GM19099 (cell line): ENCODE measurements around the gene MMP7.

Experiments
- POLR2A ChIP-seq: IDR thresholded peaks from 3 replicates; pipeline ENCODE4 v1.6.1; 2011; ENCODE audit warnings: low read depth; ENCODE audit not compliant: insufficient read length; ENCODE audit errors: extremely low read depth

The MMP7 gene, protein sequence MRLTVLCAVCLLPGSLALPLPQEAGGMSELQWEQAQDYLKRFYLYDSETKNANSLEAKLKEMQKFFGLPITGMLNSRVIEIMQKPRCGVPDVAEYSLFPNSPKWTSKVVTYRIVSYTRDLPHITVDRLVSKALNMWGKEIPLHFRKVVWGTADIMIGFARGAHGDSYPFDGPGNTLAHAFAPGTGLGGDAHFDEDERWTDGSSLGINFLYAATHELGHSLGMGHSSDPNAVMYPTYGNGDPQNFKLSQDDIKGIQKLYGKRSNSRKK

DNA sequence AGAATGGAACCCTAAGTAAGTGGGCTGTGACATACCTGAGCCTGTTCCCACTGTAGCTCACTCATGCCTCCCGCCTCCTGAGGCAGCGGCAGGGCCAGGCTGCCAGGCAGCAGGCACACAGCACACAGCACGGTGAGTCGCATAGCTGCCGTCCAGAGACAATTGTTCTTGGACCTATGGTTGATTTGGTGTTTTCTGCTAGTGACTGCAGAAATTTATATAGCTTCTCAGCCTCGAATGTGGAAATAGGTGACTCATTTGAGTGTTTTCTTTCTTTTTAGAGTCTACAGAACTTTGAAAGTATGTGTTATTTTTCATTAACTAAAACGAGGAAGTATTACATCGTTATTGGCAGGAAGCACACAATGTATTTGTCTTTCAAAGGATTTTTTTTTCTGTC lies at the start of gene MMP7:
MMP7 (minus strand) TSS at position 190 of the 400 bp plus-strand sequence; CDS start at position 143, 47 bp downstream.
- TF ChIP-seq POLR2A, result no peak

DNA sequence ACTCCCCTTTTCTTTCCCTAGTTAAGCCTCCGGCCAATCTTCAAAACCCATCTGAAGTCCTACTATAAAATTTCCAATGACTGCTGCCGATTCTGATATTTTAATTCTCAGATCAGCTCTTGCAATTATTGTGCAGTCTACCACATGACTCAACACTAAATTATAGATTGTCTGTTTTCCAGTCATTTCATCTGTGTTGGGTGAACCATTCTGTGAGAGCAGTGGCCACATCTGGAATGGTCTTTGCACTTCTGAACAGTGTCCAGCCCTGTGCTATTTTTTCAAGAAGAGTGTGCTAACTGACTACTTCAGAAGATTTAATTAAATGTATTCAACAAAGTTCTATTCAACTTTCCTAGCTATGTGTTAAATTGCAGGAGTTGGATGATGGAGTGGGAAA lies 47.2 kb upstream of the MMP7 start:
- TF ChIP-seq POLR2A, result no peak

GRCh38 chr11:102577182-102577581 lies 46.6 kb upstream of the MMP7 start:
- TF ChIP-seq POLR2A, result no peak

DNA sequence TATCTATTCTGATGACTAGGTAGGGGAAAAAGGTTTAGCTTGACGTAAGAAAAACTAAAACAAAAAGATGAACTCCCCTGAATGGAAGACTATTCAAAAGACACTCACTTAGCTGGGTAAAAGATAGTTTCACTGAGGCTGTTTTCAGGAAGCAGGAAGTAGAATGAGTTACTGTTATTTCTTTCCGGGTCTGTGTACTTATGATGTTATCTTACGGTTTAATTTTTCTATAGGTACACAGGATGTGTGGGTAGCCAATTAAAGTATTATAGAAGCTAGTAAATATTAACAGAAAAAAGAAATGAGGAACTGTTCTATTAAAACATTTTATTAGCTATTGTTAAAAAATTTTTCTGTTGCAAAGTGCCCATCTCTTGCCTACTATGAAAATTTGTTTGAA lies 45.8 kb upstream of the MMP7 start:
- no peak for TF ChIP-seq POLR2A

DNA sequence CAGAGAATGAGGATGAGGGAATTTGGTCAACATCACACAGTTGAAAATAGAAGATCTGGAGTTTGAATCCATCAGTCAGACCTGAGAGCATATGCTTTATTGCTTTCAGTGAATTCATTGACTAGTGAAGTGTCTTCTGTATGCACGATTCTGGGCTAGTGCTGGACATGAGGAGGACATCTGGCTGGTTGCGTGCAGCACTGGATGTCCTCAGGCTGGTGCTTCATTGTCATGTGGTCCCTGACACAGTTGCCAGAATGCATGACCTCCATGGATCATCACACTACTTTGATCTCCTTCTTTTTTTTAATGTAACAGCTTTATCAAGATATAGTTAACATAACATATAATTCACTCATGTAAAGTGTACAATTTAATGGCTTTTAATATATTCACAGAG lies 44.5 kb upstream of the MMP7 start:
- no peak for TF ChIP-seq POLR2A

- no peak for TF ChIP-seq POLR2A
Observed at GRCh38 chr11:102573851-102574250, 43.3 kb upstream of the MMP7 start.

- TF ChIP-seq POLR2A, result no peak
Observed at GRCh38 chr11:102572554-102573220, 42.1 kb upstream of the MMP7 start.

DNA sequence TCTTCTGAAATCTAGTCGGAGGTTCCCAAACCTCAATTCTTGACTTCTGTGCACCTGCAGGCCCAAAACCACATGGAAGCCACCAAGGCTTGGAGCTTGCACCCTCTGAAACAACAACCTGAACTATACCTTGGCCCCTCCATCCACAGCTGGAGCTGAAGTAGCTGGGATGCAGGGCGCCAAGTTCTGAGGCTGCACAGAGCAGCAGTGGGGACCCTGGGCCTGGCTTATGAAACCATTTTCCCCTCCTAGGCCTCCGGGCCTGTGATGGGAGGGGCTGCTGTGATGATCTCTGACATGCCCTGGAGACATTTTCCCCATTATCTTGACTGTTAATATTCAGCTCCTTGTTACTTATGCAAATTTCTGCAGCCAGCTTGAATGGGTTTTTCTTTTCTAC lies 38.3 kb upstream of the MMP7 start:
- no peak for TF ChIP-seq POLR2A

DNA sequence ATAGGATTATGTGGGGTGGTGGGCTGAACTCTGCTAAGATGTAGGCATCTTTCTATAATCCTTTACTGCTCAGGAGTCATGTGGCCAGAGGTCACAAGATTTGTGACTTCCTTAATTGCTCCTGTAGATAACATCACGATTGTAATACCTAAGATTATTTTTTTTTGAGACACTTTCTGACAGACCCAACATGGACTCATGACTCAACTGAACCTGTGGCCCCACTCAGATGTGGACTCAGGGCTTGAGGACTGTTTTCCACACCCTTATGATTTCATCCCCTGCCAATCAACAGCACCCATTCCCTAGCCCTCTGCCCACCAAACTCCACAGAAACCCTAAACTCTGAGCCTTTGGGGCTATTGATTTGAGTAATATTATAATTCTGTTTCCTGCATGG lies 35.6 kb upstream of the MMP7 start:
- no peak for TF ChIP-seq POLR2A

GRCh38 chr11:102564110-102564509 lies 33.6 kb upstream of the MMP7 start:
- TF ChIP-seq POLR2A, result no peak

GRCh38 chr11:102561636-102562035 lies 31.1 kb upstream of the MMP7 start:
- no peak for TF ChIP-seq POLR2A

GRCh38 chr11:102560555-102561011 lies 30.0 kb upstream of the MMP7 start:
- TF ChIP-seq POLR2A, result no peak

DNA sequence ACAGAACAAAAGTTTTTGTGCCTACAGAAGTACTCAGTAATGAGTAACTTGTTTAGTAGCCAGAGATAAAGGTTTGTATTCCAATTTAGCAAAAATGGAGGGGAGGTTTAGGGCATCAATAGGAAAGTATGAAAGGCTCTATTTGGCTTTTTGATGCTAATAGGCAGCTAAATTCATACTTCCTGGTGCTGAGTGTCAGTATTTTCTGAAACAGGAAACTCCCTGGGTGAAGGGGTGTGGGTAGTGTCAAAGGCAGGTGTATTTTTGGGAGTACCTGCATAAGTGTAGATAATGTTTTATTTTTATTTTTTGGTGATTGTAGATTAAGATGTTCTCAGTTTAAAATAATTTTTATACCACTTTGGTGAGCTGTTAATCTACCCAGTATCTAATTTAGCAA lies 29.3 kb upstream of the MMP7 start:
- no peak for TF ChIP-seq POLR2A

- TF ChIP-seq POLR2A, result no peak
Observed at GRCh38 chr11:102555091-102555490, 24.5 kb upstream of the MMP7 start.

- TF ChIP-seq POLR2A, result no peak
Observed at GRCh38 chr11:102553835-102554282, 23.3 kb upstream of the MMP7 start.

- no peak for TF ChIP-seq POLR2A
Observed at GRCh38 chr11:102552447-102553194, 22.1 kb upstream of the MMP7 start.
